ENCODE measurements around the gene LRIG1.

Gene LRIG1

DNA sequence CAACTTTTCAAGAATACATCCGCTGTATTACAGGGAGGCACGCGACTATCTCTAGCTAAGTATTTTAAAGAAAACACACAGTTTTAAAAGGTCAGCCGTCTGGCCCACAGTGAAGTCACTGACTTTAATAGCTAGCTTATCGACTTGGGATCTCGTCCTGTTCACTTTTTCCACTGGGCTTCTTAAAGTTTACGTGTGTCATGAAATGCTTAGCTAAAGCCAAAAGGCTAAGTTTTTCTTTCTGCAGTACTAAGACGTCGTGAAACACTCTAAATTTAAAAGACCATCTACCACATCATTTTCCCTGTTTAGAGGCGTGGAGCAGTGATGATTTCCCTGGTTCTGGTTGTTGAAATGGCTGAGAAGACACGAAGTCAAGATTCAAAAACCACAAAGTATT lies 27.1 kb downstream of the LRIG1 start (continued):
- TF ChIP-seq ZNF621 (tag by site-specific recombination; IDR thresholded peaks at IDR 0.05) (no peak), ZNF341 (tag by site-specific recombination; IDR thresholded peaks at IDR 0.05; ENCODE audit: low read depth) (no peak)

DNA sequence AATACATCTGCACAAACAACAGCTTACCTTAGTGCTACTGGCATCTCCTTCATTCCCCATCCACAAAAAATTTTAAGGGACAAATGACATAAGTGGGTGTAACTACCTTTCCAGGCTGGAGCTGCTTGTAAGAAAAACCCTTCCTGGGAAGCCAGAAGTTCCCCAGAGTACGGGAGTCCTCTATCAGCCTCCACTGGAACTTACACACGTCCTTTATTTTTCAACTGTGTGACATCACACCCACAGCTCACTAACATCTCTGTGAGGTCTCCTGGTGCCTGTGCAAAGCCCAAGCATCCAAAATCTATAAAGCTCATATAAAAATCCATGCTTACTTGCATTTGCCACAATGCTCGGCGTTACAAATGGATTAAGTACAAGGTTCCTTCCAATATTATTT lies 27.6 kb downstream of the LRIG1 start:
- TF ChIP-seq, protein P1, sequence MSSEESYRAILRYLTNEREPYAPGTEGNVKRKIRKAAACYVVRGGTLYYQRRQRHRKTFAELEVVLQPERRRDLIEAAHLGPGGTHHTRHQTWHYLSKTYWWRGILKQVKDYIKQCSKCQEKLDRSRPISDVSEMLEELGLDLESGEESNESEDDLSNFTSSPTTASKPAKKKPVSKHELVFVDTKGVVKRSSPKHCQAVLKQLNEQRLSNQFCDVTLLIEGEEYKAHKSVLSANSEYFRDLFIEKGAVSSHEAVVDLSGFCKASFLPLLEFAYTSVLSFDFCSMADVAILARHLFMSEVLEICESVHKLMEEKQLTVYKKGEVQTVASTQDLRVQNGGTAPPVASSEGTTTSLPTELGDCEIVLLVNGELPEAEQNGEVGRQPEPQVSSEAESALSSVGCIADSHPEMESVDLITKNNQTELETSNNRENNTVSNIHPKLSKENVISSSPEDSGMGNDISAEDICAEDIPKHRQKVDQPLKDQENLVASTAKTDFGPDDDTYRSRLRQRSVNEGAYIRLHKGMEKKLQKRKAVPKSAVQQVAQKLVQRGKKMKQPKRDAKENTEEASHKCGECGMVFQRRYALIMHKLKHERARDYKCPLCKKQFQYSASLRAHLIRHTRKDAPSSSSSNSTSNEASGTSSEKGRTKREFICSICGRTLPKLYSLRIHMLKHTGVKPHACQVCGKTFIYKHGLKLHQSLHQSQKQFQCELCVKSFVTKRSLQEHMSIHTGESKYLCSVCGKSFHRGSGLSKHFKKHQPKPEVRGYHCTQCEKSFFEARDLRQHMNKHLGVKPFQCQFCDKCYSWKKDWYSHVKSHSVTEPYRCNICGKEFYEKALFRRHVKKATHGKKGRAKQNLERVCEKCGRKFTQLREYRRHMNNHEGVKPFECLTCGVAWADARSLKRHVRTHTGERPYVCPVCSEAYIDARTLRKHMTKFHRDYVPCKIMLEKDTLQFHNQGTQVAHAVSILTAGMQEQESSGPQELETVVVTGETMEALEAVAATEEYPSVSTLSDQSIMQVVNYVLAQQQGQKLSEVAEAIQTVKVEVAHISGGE (tag by site-specific recombination; conservative IDR thresholded peaks at IDR 0.05; ENCODE audit: low read depth) = no peak
- TF ChIP-seq ZNF629 (tag by site-specific recombination; IDR thresholded peaks at IDR 0.05) (no peak), KLF7 (tag by site-specific recombination; IDR thresholded peaks at IDR 0.05; ENCODE audit: borderline replicate concordance) (no peak), WT1 (tag by site-specific recombination; IDR thresholded peaks at IDR 0.05) (no peak), SP7 (tag by site-specific recombination; IDR thresholded peaks at IDR 0.05) (no peak), HOXA7 (CRISPR knock-in tag; IDR thresholded peaks at IDR 0.05; ENCODE audit: borderline replicate concordance) (no peak), ZNF132 (tag by site-specific recombination; IDR thresholded peaks at IDR 0.05; ENCODE audit: borderline replicate concordance) (no peak), ZNF596 (tag by site-specific recombination; IDR thresholded peaks at IDR 0.05) (no peak), ZNF10 (tag by site-specific recombination; IDR thresholded peaks at IDR 0.05) (no peak)
- no peaks in the 10 kb centered on the region for H3K36me3 ChIP-seq (ENCODE audit: control insufficient read depth in 2 of 2, insufficient read depth in 1 of 2, low read length in 2 of 2)
- POLR2A ChIA-PET = no interaction called here
- peaks cover 23% of the 10 kb centered on the region for H3K4me1 ChIP-seq (ENCODE audit: control insufficient read depth, insufficient read depth, low read length)
- CTCF ChIA-PET = interaction anchor here (1.0 to 1.2 kb wide), 2 partner anchors 10 to 65 kb away, joined by 3 read pairs; no protein-coding TSS in a partner anchor
- H3K4me3 ChIP-seq (ENCODE audit: low read depth, low read length) = no peak overlapping the region
- no peak overlapping the region; the same call in 1 of the 2 replicates for H3K27ac ChIP-seq (ENCODE audit: extremely low read depth, low read depth, low read length)
- no peaks in the 10 kb centered on the region for H3K9me3 ChIP-seq (ENCODE audit: control insufficient read depth, insufficient read depth, low read depth, low read length)

GRCh38 chr3:66472313-66473134 lies 28.3 kb downstream of the LRIG1 start:
- Histone ChIP-seq H3K27ac (ENCODE audit: extremely low read depth, low read depth, low read length) (no peak overlapping the region), H3K9me3 (ENCODE audit: control insufficient read depth, insufficient read depth, low read depth, low read length) (no peaks in the 10 kb centered on the region), H3K4me3 (ENCODE audit: low read depth, low read length) (no peak overlapping the region), H3K36me3 (ENCODE audit: control insufficient read depth in 2 of 2, insufficient read depth in 1 of 2, low read length in 2 of 2) (no peaks in the 10 kb centered on the region), H3K4me1 (ENCODE audit: control insufficient read depth, insufficient read depth, low read length) (peaks cover 23% of the 10 kb centered on the region)
- ChIA-PET POLR2A (no interaction called here), CTCF (interaction anchor here (1.0 to 1.2 kb wide), 2 partner anchors 10 to 64 kb away, joined by 3 read pairs; no protein-coding TSS in a partner anchor)
- TF ChIP-seq PRDM6 (tag by site-specific recombination; IDR thresholded peaks at IDR 0.05) = peak; percentile 58
- no peak for TF ChIP-seq ZNF24 (tag by site-specific recombination; IDR thresholded peaks at IDR 0.05)
- no peak for TF ChIP-seq ZNF830 (tag by site-specific recombination; IDR thresholded peaks at IDR 0.05; ENCODE audit: low read depth)
- TF ChIP-seq FEZF1 (tag by site-specific recombination; IDR thresholded peaks at IDR 0.05) = 0 out of 2 replicates have a peak, but pooled peaks have one; percentile 9
- TF ChIP-seq ZNF600 (tag by site-specific recombination; IDR thresholded peaks at IDR 0.05) = peak; percentile 50; the same call in 1 of the 2 replicates
- TF ChIP-seq, protein P2, sequence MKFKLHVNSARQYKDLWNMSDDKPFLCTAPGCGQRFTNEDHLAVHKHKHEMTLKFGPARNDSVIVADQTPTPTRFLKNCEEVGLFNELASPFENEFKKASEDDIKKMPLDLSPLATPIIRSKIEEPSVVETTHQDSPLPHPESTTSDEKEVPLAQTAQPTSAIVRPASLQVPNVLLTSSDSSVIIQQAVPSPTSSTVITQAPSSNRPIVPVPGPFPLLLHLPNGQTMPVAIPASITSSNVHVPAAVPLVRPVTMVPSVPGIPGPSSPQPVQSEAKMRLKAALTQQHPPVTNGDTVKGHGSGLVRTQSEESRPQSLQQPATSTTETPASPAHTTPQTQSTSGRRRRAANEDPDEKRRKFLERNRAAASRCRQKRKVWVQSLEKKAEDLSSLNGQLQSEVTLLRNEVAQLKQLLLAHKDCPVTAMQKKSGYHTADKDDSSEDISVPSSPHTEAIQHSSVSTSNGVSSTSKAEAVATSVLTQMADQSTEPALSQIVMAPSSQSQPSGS (tag by site-specific recombination; IDR thresholded peaks at IDR 0.05; ENCODE audit: low read depth) = no peak
- TF ChIP-seq KLF9 (tag by site-specific recombination; IDR thresholded peaks at IDR 0.05; ENCODE audit: low read depth) = no peak
- 0 out of 2 replicates have a peak, but pooled peaks have one; percentile 7 for TF ChIP-seq PRDM1 (tag by site-specific recombination; IDR thresholded peaks at IDR 0.05)
- TF ChIP-seq, protein P3, sequence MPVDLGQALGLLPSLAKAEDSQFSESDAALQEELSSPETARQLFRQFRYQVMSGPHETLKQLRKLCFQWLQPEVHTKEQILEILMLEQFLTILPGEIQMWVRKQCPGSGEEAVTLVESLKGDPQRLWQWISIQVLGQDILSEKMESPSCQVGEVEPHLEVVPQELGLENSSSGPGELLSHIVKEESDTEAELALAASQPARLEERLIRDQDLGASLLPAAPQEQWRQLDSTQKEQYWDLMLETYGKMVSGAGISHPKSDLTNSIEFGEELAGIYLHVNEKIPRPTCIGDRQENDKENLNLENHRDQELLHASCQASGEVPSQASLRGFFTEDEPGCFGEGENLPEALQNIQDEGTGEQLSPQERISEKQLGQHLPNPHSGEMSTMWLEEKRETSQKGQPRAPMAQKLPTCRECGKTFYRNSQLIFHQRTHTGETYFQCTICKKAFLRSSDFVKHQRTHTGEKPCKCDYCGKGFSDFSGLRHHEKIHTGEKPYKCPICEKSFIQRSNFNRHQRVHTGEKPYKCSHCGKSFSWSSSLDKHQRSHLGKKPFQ (tag by site-specific recombination; IDR thresholded peaks at IDR 0.05) = no peak
- no peak for TF ChIP-seq ZNF280D (tag by site-specific recombination; IDR thresholded peaks at IDR 0.05)
